Nephron progenitor cell (in vitro differentiated cells): ENCODE measurements around the gene ADGRV1.
A peak's percentile ranks its signal among the peaks of the same experiment; 100 is the strongest.

Source experiments
- DNase-seq: peaks from one replicate; pipeline ENCODE4 v3.0.0; 2021
- H3K27ac Mint-ChIP-seq: 2 replicates; pipeline ENCODE4 v1.8.0; 2021; ENCODE audit warnings: mild to moderate bottlenecking, moderate library complexity, mixed read lengths
- H3K27me3 Mint-ChIP-seq: 2 replicates; pipeline ENCODE4 v1.8.0; 2021; ENCODE audit warnings: mild to moderate bottlenecking, low read depth, mixed read lengths; ENCODE audit not compliant: poor library complexity
- H3K36me3 Mint-ChIP-seq: 2 replicates; pipeline ENCODE4 v1.8.0; 2021; ENCODE audit warnings: low read depth, mixed read lengths
- H3K4me1 Mint-ChIP-seq: 2 replicates; pipeline ENCODE4 v1.8.0; 2021; ENCODE audit warnings: mixed read lengths
- H3K4me3 Mint-ChIP-seq: 2 replicates; pipeline ENCODE4 v1.8.0; 2021; ENCODE audit warnings: mild to moderate bottlenecking, moderate library complexity, mixed read lengths
- H3K9me3 Mint-ChIP-seq: 2 replicates; pipeline ENCODE4 v1.8.0; 2021; ENCODE audit warnings: mild to moderate bottlenecking, moderate library complexity, mixed read lengths
- CTCF ChIP-seq: fragments of 200-600 bp; sonication (generic); IDR thresholded peaks from 2 replicates; pipeline ENCODE4 v1.5.0; 2021; ENCODE audit warnings: antibody characterized with exemption

Gene ADGRV1

GRCh38 chr5:91022518-91022917, 463.9 kb downstream of the ADGRV1 start:
- no peaks in the 10 kb centered on the region for H3K36me3 Mint-ChIP-seq
- no peaks in the 10 kb centered on the region for H3K9me3 Mint-ChIP-seq
- DNase-seq: no peak
- no peak for TF ChIP-seq CTCF
- H3K4me3 Mint-ChIP-seq: no peak overlapping the region
- H3K4me1 Mint-ChIP-seq: peaks cover 63% of the 10 kb centered on the region
- H3K27ac Mint-ChIP-seq: no peak overlapping the region
- peaks cover 4% of the 10 kb centered on the region for H3K27me3 Mint-ChIP-seq

GRCh38 chr5:91024206-91024605, 465.6 kb downstream of the ADGRV1 start:
- Mint-ChIP-seq H3K9me3 (no peaks in the 10 kb centered on the region), H3K4me3 (no peak overlapping the region), H3K4me1 (peaks cover 68% of the 10 kb centered on the region), H3K27ac (peak overlapping the region; percentile 73), H3K27me3 (peaks cover 4% of the 10 kb centered on the region), H3K36me3 (no peaks in the 10 kb centered on the region)
- no peak for DNase-seq
- TF ChIP-seq CTCF: no peak

GRCh38 chr5:91024727-91025126, 466.1 kb downstream of the ADGRV1 start:
- H3K4me1 Mint-ChIP-seq: peaks cover 68% of the 10 kb centered on the region
- H3K36me3 Mint-ChIP-seq: no peaks in the 10 kb centered on the region
- no peak for TF ChIP-seq CTCF
- H3K9me3 Mint-ChIP-seq: no peaks in the 10 kb centered on the region
- H3K27me3 Mint-ChIP-seq: peaks cover 4% of the 10 kb centered on the region
- no peak overlapping the region for H3K4me3 Mint-ChIP-seq
- H3K27ac Mint-ChIP-seq: peak overlapping the region; percentile 73
- DNase-seq: no peak

GRCh38 chr5:91025449-91025848, 466.9 kb downstream of the ADGRV1 start:
- Mint-ChIP-seq H3K4me1 (peaks cover 66% of the 10 kb centered on the region), H3K36me3 (no peaks in the 10 kb centered on the region), H3K4me3 (no peak overlapping the region), H3K27me3 (peaks cover 4% of the 10 kb centered on the region), H3K9me3 (no peaks in the 10 kb centered on the region), H3K27ac (no peak overlapping the region)
- no peak for TF ChIP-seq CTCF
- no peak for DNase-seq

- no peak overlapping the region for H3K27ac Mint-ChIP-seq
These were observed 467.4 kb downstream of the ADGRV1 start for GRCh38 chr5:91025956-91026355.

More at GRCh38 chr5:91025956-91026355, 467.4 kb downstream of the ADGRV1 start:
- no peak for DNase-seq
- H3K27me3 Mint-ChIP-seq: peaks cover 4% of the 10 kb centered on the region
- no peak for TF ChIP-seq CTCF
- no peaks in the 10 kb centered on the region for H3K9me3 Mint-ChIP-seq
- H3K4me1 Mint-ChIP-seq: peaks cover 64% of the 10 kb centered on the region
- H3K4me3 Mint-ChIP-seq: no peak overlapping the region
- H3K36me3 Mint-ChIP-seq: no peaks in the 10 kb centered on the region
